Activated T-cell treated with anti-CD3 and anti-CD28 coated beads, Interleukin-2, amount 50 U/mL, for 4 hours (primary cell): ENCODE measurements around the gene FAM13A. TPM values are rescaled to one million over a fixed set of nuclear protein-coding genes. Genes with fewer than 3 reads are reported as not detected.

ENCODE experiments used
- ATAC-seq, 2 donors: fragments of 200-7000 bp; cut with Tn5 transposase; one replicate each; pipeline ENCODE4 v1.10.0; 2021
- DNase-seq: peaks from one replicate; pipeline ENCODE4 v3.0.0-alpha.2; 2020
- H3K27me3 Mint-ChIP-seq: one replicate; pipeline ENCODE4 v1.8.0; 2021; ENCODE audit warnings: low read depth, mixed read lengths
- H3K36me3 Mint-ChIP-seq: one replicate; pipeline ENCODE4 v1.8.0; 2022; ENCODE audit warnings: mixed read lengths; ENCODE audit not compliant: insufficient read depth
- H3K4me1 Mint-ChIP-seq: one replicate; pipeline ENCODE4 v1.8.0; 2021; ENCODE audit warnings: low read depth, mixed read lengths
- H3K4me3 Mint-ChIP-seq: one replicate; pipeline ENCODE4 v1.8.0; 2021; ENCODE audit warnings: mild to moderate bottlenecking, moderate library complexity, mixed read lengths
- H3K9me3 Mint-ChIP-seq: one replicate; pipeline ENCODE4 v1.8.0; 2021; ENCODE audit warnings: mixed read lengths
- total RNA-seq, 3 donors: library from RNA; stranded (reverse); gene quantifications; one replicate each; pipeline ENCODE4 v1.2.1, GENCODE V29; 2021

FAM13A gene
- total RNA-seq, 3 donors from 2014 or later: 0.38 to 0.86 (median 0.63) TPM

DNA sequence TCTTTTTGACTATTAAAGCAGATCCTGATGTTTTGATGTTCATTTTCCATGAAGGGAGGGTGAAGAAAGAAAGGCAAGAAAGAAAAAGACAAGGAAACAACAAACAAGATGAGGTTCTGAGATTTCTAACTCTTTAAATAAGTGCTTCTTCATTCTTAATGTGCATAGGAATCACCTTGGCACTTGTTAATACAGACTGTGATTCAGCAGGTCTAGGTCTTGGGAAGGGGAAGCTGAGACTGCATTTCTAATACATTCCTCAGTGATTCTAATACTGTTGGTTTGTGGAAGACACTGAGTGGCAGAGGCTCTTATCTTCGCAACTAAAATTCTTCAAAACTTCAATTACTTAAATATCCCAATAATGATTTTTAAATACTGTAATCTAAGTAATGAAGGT is 264.2 kb downstream of the FAM13A start:
- Mint-ChIP-seq H3K27me3 (no peaks in the 10 kb centered on the region), H3K4me1 (peaks cover 8% of the 10 kb centered on the region), H3K36me3 (peaks cover 6% of the 10 kb centered on the region), H3K4me3 (no peak overlapping the region), H3K9me3 (no peaks in the 10 kb centered on the region)
- ATAC-seq (no peak), DNase-seq (no peak)

DNA sequence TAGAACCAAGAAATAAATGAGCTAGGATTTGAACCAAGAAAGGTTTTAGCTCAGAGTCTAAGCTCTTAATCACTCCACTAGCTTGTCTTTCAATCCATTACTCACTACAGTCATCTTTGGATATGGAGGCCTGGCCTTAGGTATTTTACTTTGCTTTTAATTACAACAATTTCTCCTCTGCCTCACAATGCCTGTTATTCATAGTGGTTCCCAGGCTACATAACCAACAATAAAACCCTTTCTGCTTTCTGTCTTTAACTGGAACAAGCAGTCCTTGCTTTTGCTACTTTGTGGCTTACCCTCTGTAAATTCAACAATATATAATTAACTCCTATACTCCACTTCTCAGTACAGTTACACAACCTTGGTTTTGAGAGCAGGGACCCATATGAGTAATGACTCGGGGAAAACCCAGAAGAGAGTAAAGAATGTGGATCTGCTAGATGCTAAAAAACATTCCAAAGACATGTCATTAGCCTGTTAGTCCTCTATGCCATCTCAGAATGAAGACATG is 264.7 kb downstream of the FAM13A start:
- Mint-ChIP-seq H3K4me1 (peaks cover 8% of the 10 kb centered on the region), H3K36me3 (peaks cover 2% of the 10 kb centered on the region), H3K27me3 (no peaks in the 10 kb centered on the region), H3K4me3 (no peak overlapping the region), H3K9me3 (no peaks in the 10 kb centered on the region)
- ATAC-seq: peak; percentile 80 to 90
- DNase-seq: no peak

DNA sequence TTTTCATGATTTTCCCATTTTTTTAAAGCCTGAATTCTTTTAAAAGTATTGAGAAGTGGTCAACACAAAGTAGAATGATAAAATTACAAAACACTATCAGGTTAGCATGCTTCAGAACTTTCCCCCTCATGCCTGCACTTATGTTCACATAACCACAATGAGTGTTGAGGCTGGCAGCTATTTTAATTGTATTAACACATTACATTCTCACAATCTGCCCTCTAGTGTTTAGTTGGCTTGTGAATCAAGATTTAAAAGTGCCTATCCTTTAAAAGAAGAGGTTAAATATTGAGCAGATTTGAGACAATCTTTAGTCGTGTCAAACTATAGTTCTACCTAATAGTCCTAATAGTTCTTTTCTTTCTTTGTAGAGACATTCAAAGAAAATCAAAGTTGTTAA is 265.7 kb downstream of the FAM13A start:
- H3K9me3 Mint-ChIP-seq: no peaks in the 10 kb centered on the region
- H3K4me1 Mint-ChIP-seq: peaks cover 8% of the 10 kb centered on the region
- ATAC-seq (no peak), DNase-seq (no peak)
- no peaks in the 10 kb centered on the region for H3K27me3 Mint-ChIP-seq
- no peaks in the 10 kb centered on the region for H3K36me3 Mint-ChIP-seq
- H3K4me3 Mint-ChIP-seq: no peak overlapping the region

DNA sequence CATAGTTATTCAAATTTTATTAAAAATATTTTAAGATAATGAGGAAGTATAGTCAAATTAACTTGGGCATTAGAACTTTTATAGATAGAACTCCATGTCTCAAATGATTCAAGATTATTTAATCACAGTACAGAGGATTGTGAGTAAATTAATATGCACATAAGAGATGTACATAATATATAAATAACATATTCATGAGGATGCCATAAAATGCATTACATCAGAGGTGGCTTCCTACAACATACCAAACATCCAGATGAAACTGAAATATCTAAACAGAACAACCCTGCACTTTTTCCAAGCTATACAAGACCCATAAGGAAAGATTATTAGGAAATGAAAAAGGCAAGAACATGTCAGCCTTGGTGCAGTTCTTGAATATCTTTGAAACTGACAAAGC is 268.1 kb downstream of the FAM13A start:
- no peaks in the 10 kb centered on the region for H3K9me3 Mint-ChIP-seq
- DNase-seq: no peak

DNA sequence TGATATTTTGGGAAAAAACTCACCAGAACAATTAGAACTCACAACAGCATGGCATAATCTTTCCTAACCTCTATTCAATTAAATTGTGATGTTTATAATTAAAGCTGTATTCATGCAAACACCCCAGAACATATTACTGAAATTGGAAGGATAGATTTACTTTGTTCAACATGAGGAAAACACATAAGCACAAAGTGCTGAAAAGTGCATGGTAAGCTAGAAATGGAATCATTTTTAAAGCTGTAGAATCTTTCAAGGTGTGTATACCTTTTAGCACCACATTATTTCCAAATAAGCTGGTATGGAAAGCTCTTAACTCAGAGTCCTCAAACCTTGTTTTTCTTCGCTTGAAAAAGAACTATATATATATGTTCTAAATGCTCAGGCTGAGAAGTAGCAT is 268.6 kb downstream of the FAM13A start:
- peaks cover 8% of the 10 kb centered on the region for H3K4me1 Mint-ChIP-seq
- H3K27me3 Mint-ChIP-seq: no peaks in the 10 kb centered on the region
- ATAC-seq: no peak
- no peaks in the 10 kb centered on the region for H3K9me3 Mint-ChIP-seq
- H3K36me3 Mint-ChIP-seq: peaks cover 12% of the 10 kb centered on the region
- no peak for DNase-seq
- H3K4me3 Mint-ChIP-seq: no peak overlapping the region

More for the DNA sequence above, 268.1 kb downstream of the FAM13A start:
- H3K4me3 Mint-ChIP-seq: no peak overlapping the region
- peaks cover 9% of the 10 kb centered on the region for H3K36me3 Mint-ChIP-seq
- peaks cover 8% of the 10 kb centered on the region for H3K4me1 Mint-ChIP-seq
- no peaks in the 10 kb centered on the region for H3K27me3 Mint-ChIP-seq
- no peak for ATAC-seq

DNA sequence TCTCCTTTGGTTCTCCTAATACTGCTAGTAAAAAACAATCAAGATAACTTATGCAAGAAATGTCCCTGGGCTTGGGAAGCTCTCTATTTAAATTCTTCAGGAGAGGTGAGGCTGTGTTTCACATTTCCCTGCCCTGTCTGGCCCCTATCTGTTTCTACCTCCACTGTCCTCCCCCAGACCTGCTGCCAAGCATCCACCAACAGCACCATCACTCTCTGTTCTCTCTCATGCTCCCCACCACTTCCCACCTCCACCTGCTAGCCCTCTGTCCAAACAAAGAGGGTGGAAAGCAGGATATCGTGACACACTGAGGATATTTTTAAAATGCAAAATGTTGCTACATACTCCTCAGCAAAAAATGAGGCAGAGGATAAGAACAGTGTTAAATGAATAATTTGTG is 271.0 kb downstream of the FAM13A start:
- no peak overlapping the region for H3K4me3 Mint-ChIP-seq
- no peaks in the 10 kb centered on the region for H3K4me1 Mint-ChIP-seq
- no peak for ATAC-seq
- no peaks in the 10 kb centered on the region for H3K9me3 Mint-ChIP-seq
- peaks cover 12% of the 10 kb centered on the region for H3K36me3 Mint-ChIP-seq
- no peaks in the 10 kb centered on the region for H3K27me3 Mint-ChIP-seq
- DNase-seq: no peak

DNA sequence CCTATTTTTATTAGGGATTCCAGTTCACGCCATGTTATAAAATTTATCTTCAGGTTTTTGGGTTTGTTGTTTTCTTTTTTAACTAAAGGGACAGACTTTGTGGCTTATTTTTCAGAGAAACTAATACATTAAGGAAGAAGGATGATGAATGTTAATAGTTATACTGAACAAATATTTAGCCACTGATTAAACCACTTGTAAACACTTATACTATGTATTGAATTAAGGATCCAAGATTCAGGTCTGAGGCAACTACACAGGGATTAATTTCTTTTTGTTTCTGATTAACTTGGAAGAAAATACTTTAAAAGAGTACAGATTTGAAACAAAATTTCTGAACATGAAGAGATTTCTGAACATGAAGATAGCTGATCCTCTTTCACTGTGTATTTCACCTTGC is 276.6 kb downstream of the FAM13A start:
- DNase-seq: no peak
- ATAC-seq: no peak
- no peak overlapping the region for H3K4me3 Mint-ChIP-seq
- no peaks in the 10 kb centered on the region for H3K27me3 Mint-ChIP-seq
- no peaks in the 10 kb centered on the region for H3K4me1 Mint-ChIP-seq
- H3K9me3 Mint-ChIP-seq: no peaks in the 10 kb centered on the region
- peaks cover 11% of the 10 kb centered on the region for H3K36me3 Mint-ChIP-seq

DNA sequence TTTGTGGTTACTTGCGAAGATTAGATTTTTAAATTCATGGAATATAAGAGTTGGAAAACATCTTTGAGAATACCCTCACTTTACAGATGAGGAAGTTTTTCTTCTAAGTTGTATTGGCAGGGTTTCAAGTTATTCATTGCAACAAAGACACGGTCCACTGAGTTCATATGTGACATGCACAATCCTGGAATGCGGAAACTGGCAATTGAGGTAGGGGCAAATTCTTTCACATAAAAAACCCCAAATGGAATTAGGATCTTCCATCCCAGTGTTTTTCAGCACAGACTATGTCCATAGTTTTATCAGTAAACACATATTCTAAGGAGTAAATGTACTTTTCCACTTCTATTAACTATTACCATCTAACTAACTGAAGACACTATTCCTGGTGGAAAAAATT is 277.6 kb downstream of the FAM13A start:
- H3K9me3 Mint-ChIP-seq: no peaks in the 10 kb centered on the region

DNA sequence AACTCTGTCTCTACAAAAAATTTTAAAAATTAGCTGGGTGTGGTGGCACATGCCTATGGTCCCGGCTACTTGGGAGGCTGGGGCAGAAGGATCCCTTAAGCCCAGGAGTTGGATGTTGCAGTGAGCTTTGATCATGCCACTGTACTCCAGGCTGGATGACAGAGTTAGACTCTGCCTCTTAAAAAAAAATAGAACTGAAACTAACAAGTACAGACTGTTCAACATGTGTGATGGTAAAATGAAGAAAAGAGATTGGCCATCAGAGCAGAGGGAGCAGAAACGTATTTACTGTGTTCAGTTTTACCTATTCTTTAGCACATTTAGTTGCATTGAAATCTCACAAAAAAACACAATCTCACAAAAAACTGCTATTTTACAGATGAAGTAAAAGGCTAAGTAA is 281.5 kb downstream of the FAM13A start:
- Mint-ChIP-seq H3K4me1 (no peaks in the 10 kb centered on the region), H3K4me3 (no peak overlapping the region), H3K9me3 (no peaks in the 10 kb centered on the region), H3K27me3 (no peaks in the 10 kb centered on the region), H3K36me3 (peaks cover 16% of the 10 kb centered on the region)
- no peak for DNase-seq
- no peak for ATAC-seq

More for the DNA sequence above, 277.6 kb downstream of the FAM13A start:
- DNase-seq (no peak), ATAC-seq (no peak)
- H3K27me3 Mint-ChIP-seq: no peaks in the 10 kb centered on the region
- no peak overlapping the region for H3K4me3 Mint-ChIP-seq
- no peaks in the 10 kb centered on the region for H3K4me1 Mint-ChIP-seq
- peaks cover 18% of the 10 kb centered on the region for H3K36me3 Mint-ChIP-seq

DNA sequence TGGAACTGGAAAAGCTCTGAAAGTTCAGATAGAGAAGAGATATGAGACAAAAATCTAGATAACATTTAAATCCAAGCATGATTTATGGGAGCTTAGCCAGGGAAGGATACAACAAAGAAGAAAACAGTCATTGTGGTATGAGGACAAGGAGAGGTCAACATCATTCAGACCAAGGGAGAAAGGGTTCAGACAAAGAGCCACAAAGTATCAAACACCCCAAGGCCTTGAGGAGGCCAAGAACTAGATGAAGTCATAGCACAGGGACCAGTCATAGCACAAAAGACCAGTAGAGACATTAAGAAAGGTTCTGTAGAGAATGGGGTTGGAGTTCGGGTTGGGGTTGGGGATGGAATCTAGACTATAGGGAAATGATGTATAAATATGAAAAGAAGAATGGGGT is 282.0 kb downstream of the FAM13A start:
- Mint-ChIP-seq H3K4me1 (no peaks in the 10 kb centered on the region), H3K9me3 (no peaks in the 10 kb centered on the region), H3K27me3 (no peaks in the 10 kb centered on the region), H3K36me3 (peaks cover 16% of the 10 kb centered on the region), H3K4me3 (no peak overlapping the region)
- no peak for ATAC-seq
- no peak for DNase-seq

DNA sequence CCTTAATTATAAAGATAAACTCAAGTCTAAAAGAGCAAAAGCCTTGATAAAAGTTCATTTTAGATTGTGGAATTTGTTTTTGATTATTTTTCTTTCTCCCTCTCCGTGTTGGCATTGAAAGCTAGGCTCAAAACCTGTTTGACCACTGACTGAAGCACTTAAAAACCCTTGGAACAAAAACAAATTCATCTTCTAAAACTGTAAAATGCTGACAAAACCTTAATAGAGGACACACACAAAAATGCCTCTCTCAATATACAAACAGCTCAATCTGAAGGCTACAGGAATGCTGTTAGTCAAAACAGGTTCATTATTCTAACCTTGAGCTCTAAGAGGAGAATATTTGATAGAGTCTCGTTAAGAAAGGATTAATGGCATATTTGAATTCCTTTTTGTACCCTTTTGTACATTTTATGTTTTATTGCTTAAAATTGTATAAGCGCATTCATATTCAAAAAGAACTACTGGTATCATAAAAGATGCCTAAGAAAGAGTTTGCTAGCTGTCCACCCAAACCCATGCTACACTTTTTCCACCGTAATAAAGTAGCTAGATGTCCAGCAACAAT is 285.0 kb downstream of the FAM13A start:
- no peak overlapping the region for H3K4me3 Mint-ChIP-seq
- H3K27me3 Mint-ChIP-seq: no peaks in the 10 kb centered on the region
- H3K4me1 Mint-ChIP-seq: no peaks in the 10 kb centered on the region
- ATAC-seq (no peak), DNase-seq (no peak)
- H3K36me3 Mint-ChIP-seq: peaks cover 18% of the 10 kb centered on the region
- no peaks in the 10 kb centered on the region for H3K9me3 Mint-ChIP-seq

DNA sequence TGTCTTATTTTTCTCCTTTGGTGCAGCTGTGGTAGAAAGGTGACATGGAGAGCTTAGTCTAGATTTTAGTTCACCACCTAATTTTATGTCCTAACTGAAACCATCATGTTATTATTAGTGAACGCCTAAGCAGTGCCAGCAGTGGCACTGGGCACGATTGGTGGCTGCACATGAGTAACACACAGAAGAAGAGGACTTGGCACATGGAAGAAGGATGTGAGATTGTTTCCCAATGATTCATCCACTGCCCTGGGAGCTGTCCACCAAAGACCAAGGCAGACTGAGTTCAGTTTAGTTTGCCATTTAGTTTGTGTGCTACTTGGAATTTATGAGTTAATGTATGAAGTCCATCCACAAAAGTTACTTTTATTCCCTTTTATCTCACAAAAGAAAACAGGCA is 291.3 kb downstream of the FAM13A start:
- no peak overlapping the region for H3K4me3 Mint-ChIP-seq
- ATAC-seq: no peak
- DNase-seq: no peak
- H3K4me1 Mint-ChIP-seq: no peaks in the 10 kb centered on the region
- H3K36me3 Mint-ChIP-seq: peaks cover 10% of the 10 kb centered on the region
- H3K9me3 Mint-ChIP-seq: no peaks in the 10 kb centered on the region
- no peaks in the 10 kb centered on the region for H3K27me3 Mint-ChIP-seq

DNA sequence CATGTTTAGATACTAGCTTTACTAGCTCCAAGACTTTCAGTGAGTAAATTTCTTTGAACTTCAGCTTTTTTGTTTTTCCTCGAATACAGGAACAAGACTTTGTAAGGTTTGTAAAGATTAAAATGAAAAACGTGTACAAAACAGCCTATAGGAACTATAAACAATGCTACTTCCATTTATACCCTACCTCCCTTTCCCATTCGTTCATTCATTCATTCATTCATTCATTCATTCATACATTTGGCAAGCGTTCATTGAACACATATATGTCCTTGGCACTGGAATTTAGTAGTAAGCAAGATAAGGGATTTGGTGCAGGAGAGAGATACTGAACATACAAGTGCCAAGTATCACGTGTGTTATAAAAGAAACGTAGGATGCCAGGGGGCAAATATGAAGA is 293.9 kb downstream of the FAM13A start:
- Mint-ChIP-seq H3K4me3 (no peak overlapping the region), H3K36me3 (peaks cover 12% of the 10 kb centered on the region), H3K27me3 (no peaks in the 10 kb centered on the region), H3K4me1 (no peaks in the 10 kb centered on the region), H3K9me3 (no peaks in the 10 kb centered on the region)
- DNase-seq (no peak), ATAC-seq (no peak)

DNA sequence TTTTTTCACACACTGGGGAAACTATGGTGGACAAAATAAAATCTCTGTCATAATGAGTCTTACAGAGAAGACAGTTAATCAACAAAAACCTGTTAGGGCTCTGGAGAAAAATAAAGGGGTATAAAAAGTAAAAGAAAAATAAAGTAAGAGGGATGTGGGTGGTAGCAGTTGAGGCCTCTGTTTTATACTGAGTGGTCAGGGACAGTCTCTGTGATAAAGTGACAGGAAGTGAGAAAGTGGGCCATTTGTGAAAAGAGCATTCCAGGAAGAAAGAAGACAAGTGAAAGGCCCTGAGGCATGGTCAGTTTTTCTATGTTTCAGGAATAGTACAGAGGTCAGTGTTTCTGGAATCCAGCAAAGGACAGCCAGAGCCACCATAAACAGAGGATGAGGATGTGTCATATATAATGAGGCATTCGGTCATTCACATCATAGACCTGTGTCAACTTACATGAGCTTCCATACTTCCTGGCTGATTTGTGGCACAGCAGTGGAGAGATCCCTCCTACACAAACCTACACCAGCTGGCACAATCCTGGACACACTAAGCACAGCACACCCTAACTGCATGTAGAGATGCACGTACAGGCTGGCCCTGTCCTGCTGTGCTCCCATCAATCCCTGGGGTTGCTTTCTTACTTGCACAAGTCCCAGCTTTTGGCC is 295.0 kb downstream of the FAM13A start:
- no peaks in the 10 kb centered on the region for H3K27me3 Mint-ChIP-seq
- H3K9me3 Mint-ChIP-seq: no peaks in the 10 kb centered on the region
- no peak overlapping the region for H3K4me3 Mint-ChIP-seq
- no peaks in the 10 kb centered on the region for H3K4me1 Mint-ChIP-seq
- peaks cover 11% of the 10 kb centered on the region for H3K36me3 Mint-ChIP-seq
- DNase-seq: no peak
- ATAC-seq: no peak

DNA sequence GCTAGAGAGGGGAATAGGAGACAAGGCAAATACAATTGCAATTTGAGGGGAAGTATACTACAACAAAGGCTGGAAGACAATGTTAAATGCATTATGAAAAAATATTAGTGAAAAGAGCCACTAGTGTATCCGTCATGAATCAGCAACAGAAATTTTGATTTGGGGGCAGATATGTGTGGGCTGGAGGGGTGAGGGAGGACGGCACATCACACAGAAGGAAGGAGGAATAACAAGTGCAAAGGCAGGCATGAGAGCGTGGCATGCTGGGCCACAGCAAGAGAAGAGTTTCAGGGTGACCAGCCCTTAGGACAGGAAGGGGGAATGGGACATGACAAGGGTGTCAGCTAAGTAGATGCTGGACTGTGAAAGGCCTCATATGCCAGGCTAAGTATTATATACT is 295.6 kb downstream of the FAM13A start:
- no peak for ATAC-seq
- no peaks in the 10 kb centered on the region for H3K27me3 Mint-ChIP-seq
- H3K9me3 Mint-ChIP-seq: no peaks in the 10 kb centered on the region

More for the DNA sequence above, 295.6 kb downstream of the FAM13A start:
- H3K4me3 Mint-ChIP-seq: no peak overlapping the region
- peaks cover 7% of the 10 kb centered on the region for H3K36me3 Mint-ChIP-seq
- DNase-seq: no peak
- H3K4me1 Mint-ChIP-seq: no peaks in the 10 kb centered on the region
